IMR-90 (cell line): ENCODE measurements around the gene HTR1D. TPM values are rescaled to one million over a fixed set of nuclear protein-coding genes. Genes with fewer than 3 reads are reported as not detected.

Source experiments
- ATAC-seq: fragments of 200-7000 bp; cut with Tn5 transposase; 2 replicates; pipeline ENCODE4 v1.9.1; 2020; ENCODE audit warnings: low read depth, mild to moderate bottlenecking, moderate library complexity
- BruUV-seq: library from RNA; stranded (reverse); fragments of 400-500 nt; replicated peaks from 2 replicates; lab custom pipeline; 2021; lab: Mats Ljungman, UMichigan
- CTCF ChIA-PET: fragments of 300-600 bp; formaldehyde crosslinking; extraction: SDS; loops from one replicate; lab custom pipeline; 2021; ENCODE audit warnings: antibody characterized with exemption; lab: Yijun Ruan, JAX
- POLR2A ChIA-PET: fragments of 300-600 bp; sonication (Branson Sonifier 250); formaldehyde crosslinking; loops from one replicate; lab custom pipeline; 2022; ENCODE audit warnings: antibody characterized with exemption; ENCODE audit not compliant: unreplicated experiment; lab: Charles Lee
- DNase-seq: peaks from one replicate; pipeline ENCODE4 v3.0.0; 2013
- H2AFZ ChIP-seq: replicated peaks from 2 replicates; pipeline ENCODE3; 2013; ENCODE audit warnings: low read length, mild to moderate bottlenecking; ENCODE audit not compliant: poor library complexity
- H2AK5ac ChIP-seq: 2 replicates; pipeline ENCODE4 v1.6.1; 2013; ENCODE audit warnings: low read depth, low read length, inconsistent platforms
- H2AK9ac ChIP-seq: replicated peaks from 2 replicates; pipeline ENCODE3; 2013; ENCODE audit warnings: mild to moderate bottlenecking, low read depth, low read length, moderate library complexity; ENCODE audit not compliant: poor library complexity
- H2BK120ac ChIP-seq: 2 replicates; pipeline ENCODE4 v1.6.1; 2013; ENCODE audit warnings: low read depth, low read length, inconsistent platforms
- H2BK15ac ChIP-seq: 3 replicates; pipeline ENCODE4 v1.6.1; 2013; ENCODE audit warnings: low read depth, low read length, inconsistent platforms
- H2BK20ac ChIP-seq: 2 replicates; pipeline ENCODE4 v1.6.1; 2013; ENCODE audit warnings: low read depth, mild to moderate bottlenecking, inconsistent platforms, low read length, moderate library complexity
- H2BK5ac ChIP-seq: 2 replicates; pipeline ENCODE4 v1.6.1; 2013; ENCODE audit warnings: mild to moderate bottlenecking, low read depth, low read length, inconsistent platforms; ENCODE audit not compliant: poor library complexity, severe bottlenecking
- H3K14ac ChIP-seq: replicated peaks from 2 replicates; pipeline ENCODE4 v1.6.1; 2013; ENCODE audit warnings: low read depth, low read length, inconsistent platforms
- H3K18ac ChIP-seq: 2 replicates; pipeline ENCODE4 v1.6.1; 2013; ENCODE audit warnings: low read depth, low read length, control low read depth
- H3K23ac ChIP-seq: 2 replicates; pipeline ENCODE4 v1.6.1; 2013; ENCODE audit warnings: low read depth, low read length, inconsistent platforms
- H3K27ac ChIP-seq: 2 replicates; pipeline ENCODE4 v1.5.1; 2013; ENCODE audit warnings: mild to moderate bottlenecking, control low read depth, low read length; ENCODE audit not compliant: insufficient read depth
- H3K27me3 ChIP-seq: 2 replicates; pipeline ENCODE4 v1.6.1; 2013; ENCODE audit warnings: low read length; ENCODE audit not compliant: control insufficient read depth, insufficient read depth
- H3K36me3 ChIP-seq: 2 replicates; pipeline ENCODE4 v1.6.1; 2013; ENCODE audit warnings: low read length, mixed read lengths; ENCODE audit not compliant: control insufficient read depth, insufficient read depth
- H3K4ac ChIP-seq: 2 replicates; pipeline ENCODE4 v1.6.1; 2013; ENCODE audit warnings: low read depth, low read length, inconsistent platforms
- H3K4me1 ChIP-seq: 2 replicates; pipeline ENCODE4 v1.6.1; 2013; ENCODE audit warnings: low read length, mixed read lengths; ENCODE audit not compliant: control insufficient read depth, insufficient read depth
- H3K4me2 ChIP-seq: 2 replicates; pipeline ENCODE4 v1.6.1; 2013; ENCODE audit warnings: low read depth, mild to moderate bottlenecking, control low read depth, low read length, moderate library complexity
- H3K4me3 ChIP-seq: 2 replicates; pipeline ENCODE4 v1.5.1; 2013; ENCODE audit warnings: low read depth, mild to moderate bottlenecking, control low read depth, low read length, moderate library complexity; ENCODE audit not compliant: insufficient read depth
- H3K56ac ChIP-seq: 2 replicates; pipeline ENCODE4 v1.6.1; 2013; ENCODE audit warnings: low read length, inconsistent platforms; ENCODE audit not compliant: insufficient read depth; ENCODE audit errors: extremely low read depth
- H3K79me1 ChIP-seq, 2 experiments: 2 replicates each; pipeline ENCODE4 v1.6.1; 2013; ENCODE audit warnings: low read length in 2 of 2, inconsistent platforms in 1 of 2, low read depth in 1 of 2
- H3K9ac ChIP-seq: 2 replicates; pipeline ENCODE4 v1.6.1; 2013; ENCODE audit warnings: low read depth, low read length, control low read depth
- H3K9me1 ChIP-seq: 2 replicates; pipeline ENCODE4 v1.6.1; 2013; ENCODE audit warnings: low read length, inconsistent platforms; ENCODE audit not compliant: insufficient read depth
- H3K9me3 ChIP-seq: 2 replicates; pipeline ENCODE4 v1.6.1; 2013; ENCODE audit warnings: low read length; ENCODE audit not compliant: control insufficient read depth, insufficient read depth
- H4K20me1 ChIP-seq: 2 replicates; pipeline ENCODE4 v1.6.1; 2013; ENCODE audit warnings: low read length, inconsistent platforms; ENCODE audit not compliant: insufficient read depth
- H4K5ac ChIP-seq: 2 replicates; pipeline ENCODE4 v1.6.1; 2013; ENCODE audit warnings: mild to moderate bottlenecking, low read depth, low read length, control low read depth
- H4K8ac ChIP-seq, 2 experiments: 2 replicates each; pipeline ENCODE4 v1.6.1; 2013; ENCODE audit warnings: low read depth in 2 of 2, low read length in 2 of 2, control low read depth in 1 of 2, inconsistent platforms in 1 of 2
- H4K91ac ChIP-seq: 2 replicates; pipeline ENCODE4 v1.6.1; 2013; ENCODE audit warnings: low read depth, low read length, inconsistent platforms; ENCODE audit not compliant: insufficient read depth
- BHLHE40 ChIP-seq: fragments of 150-350 bp; IDR thresholded peaks from 2 replicates; pipeline ENCODE4 v1.6.1; 2016; ENCODE audit warnings: mild to moderate bottlenecking, low read depth, low read length
- CEBPB ChIP-seq: IDR thresholded peaks from 2 replicates; pipeline ENCODE4 v1.6.1; 2012; ENCODE audit warnings: low read depth, low read length, improper control_type of control experiment
- CHD1 ChIP-seq: IDR thresholded peaks from 2 replicates; pipeline ENCODE4 v1.6.1; 2012; ENCODE audit warnings: low read depth, low read length, improper control_type of control experiment
- FOS ChIP-seq: fragments of 150-350 bp; IDR thresholded peaks from 2 replicates; pipeline ENCODE4 v1.6.1; 2016; ENCODE audit warnings: low read depth, low read length
- MAFK ChIP-seq: IDR thresholded peaks from 2 replicates; pipeline ENCODE4 v1.6.1; 2012; ENCODE audit warnings: low read depth, low read length, improper control_type of control experiment
- MAZ ChIP-seq: IDR thresholded peaks from 2 replicates; pipeline ENCODE4 v1.6.1; 2012; ENCODE audit warnings: low read depth, mild to moderate bottlenecking, low read length, improper control_type of control experiment, moderate library complexity, borderline replicate concordance
- MXI1 ChIP-seq: IDR thresholded peaks from 2 replicates; pipeline ENCODE4 v1.6.1; 2012; ENCODE audit warnings: low read depth, mild to moderate bottlenecking, low read length, moderate library complexity, borderline replicate concordance
- NFE2L2 ChIP-seq: fragments of 150-350 bp; IDR thresholded peaks from 2 replicates; pipeline ENCODE4 v1.6.1; 2016; ENCODE audit warnings: low read depth, mild to moderate bottlenecking, low read length
- POLR2A ChIP-seq: IDR thresholded peaks from 2 replicates; pipeline ENCODE4 v1.6.1; 2012; ENCODE audit warnings: mild to moderate bottlenecking, low read depth, low read length
- RAD21 ChIP-seq: IDR thresholded peaks from 2 replicates; pipeline ENCODE4 v1.6.1; 2012; ENCODE audit warnings: low read length, improper control_type of control experiment
- RCOR1 ChIP-seq: IDR thresholded peaks from 2 replicates; pipeline ENCODE4 v1.6.1; 2012; ENCODE audit warnings: mild to moderate bottlenecking, low read length, improper control_type of control experiment; ENCODE audit not compliant: insufficient replicate concordance
- RFX5 ChIP-seq: IDR thresholded peaks from 2 replicates; pipeline ENCODE4 v1.8.0; 2012; ENCODE audit warnings: low read depth, mild to moderate bottlenecking, low read length, moderate library complexity
- SMC3 ChIP-seq: fragments of 150-350 bp; IDR thresholded peaks from 2 replicates; pipeline ENCODE4 v1.6.1; 2016; ENCODE audit warnings: low read depth, mild to moderate bottlenecking, antibody characterized with exemption, low read length, moderate library complexity
- WGBS, 2 experiments: methylation state at CpG; one replicate each; pipeline versions ENCODE4 v1.1.5 to v1.1.7; 2013; ENCODE audit warnings: missing lambda C conversion rate in 2 of 2; ENCODE audit not compliant: insufficient read length in 1 of 2; ENCODE audit errors: extremely low coverage in 2 of 2; 5-methylcytosine and 5-hydroxymethylcytosine counted together
- dilution Hi-C: fragments of 300-500 bp; cut with HindIII; formaldehyde crosslinking; loops from one replicate; pipeline ENCODE4 v1.14.3; 2018; ENCODE audit warnings: low sequenced_read_pairs; ENCODE audit not compliant: unreplicated experiment
- in situ Hi-C: fragments of 300-500 bp; cut with MboI; formaldehyde crosslinking; loops from 3 replicates; pipeline ENCODE4 v1.14.3; 2019; ENCODE audit warnings: low sequenced_read_pairs, inconsistent platforms, mixed read lengths
- intact Hi-C: fragments of 100-400 bp; cut with micrococcal nuclease; formaldehyde crosslinking; loops from 2 replicates; pipeline ENCODE4 v1.10.0; 2022
- polyA plus RNA-seq, 3 experiments: library from polyadenylated mRNA; depleted of rRNA; stranded (reverse); fragments of >200 nt; gene quantifications; 2 replicates each; pipeline ENCODE4 v1.2.3, GENCODE V29; 2012; ENCODE audit warnings: low replicate concordance in 1 of 3
- total RNA-seq: library from RNA; depleted of rRNA; stranded (reverse); fragments of >200 nt; gene quantifications from 2 replicates; pipeline ENCODE4 v1.2.3, GENCODE V29; 2012
- TF ChIP-seq, protein P1 (sequence below): conservative IDR thresholded peaks from 2 replicates; pipeline ENCODE4 v1.5.1; 2012; ENCODE audit warnings: mild to moderate bottlenecking, low read depth, low read length, improper control_type of control experiment
- TF ChIP-seq, protein P2 (sequence below): fragments of 150-350 bp; IDR thresholded peaks from 2 replicates; pipeline ENCODE4 v1.6.1; 2017; ENCODE audit warnings: mild to moderate bottlenecking, antibody characterized with exemption, low read length, low read depth
- TF ChIP-seq, protein P3 (sequence below): fragments of 150-350 bp; IDR thresholded peaks from 2 replicates; pipeline ENCODE4 v1.6.1; 2016; ENCODE audit warnings: low read depth, mild to moderate bottlenecking, low read length, moderate library complexity, borderline replicate concordance

Gene HTR1D
- total and polyA plus RNA-seq, 2 of the 4 experiments (the other 2 are of a cell fraction) = 0.03 to 0.18 TPM

DNA sequence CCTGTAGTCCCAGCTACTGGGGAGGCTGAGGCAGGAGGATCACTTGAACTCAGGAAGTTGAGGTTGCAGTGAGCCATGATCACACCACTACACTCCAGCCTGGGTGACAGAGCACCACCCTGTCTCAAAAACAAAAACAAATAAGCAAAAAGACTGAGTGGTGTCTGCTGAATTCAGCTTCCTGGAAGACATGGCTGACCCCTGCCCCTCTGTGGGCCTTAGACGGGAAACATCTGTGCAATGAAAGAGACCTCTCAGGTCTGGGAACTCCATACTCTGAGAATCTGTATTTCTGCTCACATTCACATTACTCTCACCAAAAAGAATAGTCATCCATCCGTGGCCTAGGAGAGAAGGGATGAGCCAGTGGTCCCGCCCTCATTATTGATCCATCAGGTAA lies 2.0 kb downstream of the HTR1D start:
- Histone ChIP-seq H3K56ac (no peak overlapping the region), H3K4me2 (no peak overlapping the region), H2BK5ac (no peak overlapping the region), H3K18ac (no peak overlapping the region), H3K4me1 (no peaks in the 10 kb centered on the region; the same call in 1 of the 2 replicates), H4K20me1 (no peaks in the 10 kb centered on the region), H3K4me3 (no peak overlapping the region), H3K27ac (no peak overlapping the region), H3K9me1 (peaks cover 4% of the 10 kb centered on the region; the same call in 1 of the 2 replicates), H3K4ac (no peak overlapping the region), H2AK9ac (no peak overlapping the region), H3K14ac (no peak overlapping the region), H3K27me3 (peaks cover 67% of the 10 kb centered on the region), H4K91ac (no peak overlapping the region), H3K9ac (no peak overlapping the region), H2BK15ac (no peak overlapping the region), H2BK20ac (no peak overlapping the region), H4K5ac (no peak overlapping the region), H2AFZ (no peak overlapping the region), H4K8ac (no peak overlapping the region), H2BK120ac (no peak overlapping the region), H3K36me3 (no peaks in the 10 kb centered on the region), H2AK5ac (no peak overlapping the region), H3K23ac (no peak overlapping the region), H3K79me1 (no peaks in the 10 kb centered on the region), H3K9me3 (no peaks in the 10 kb centered on the region)
- BruUV-seq = no TSS peak
- ATAC-seq (no peak), DNase-seq (no peak)
- TF ChIP-seq SMC3 (no peak), MAZ (no peak), MAFK (no peak), MXI1 (no peak), RFX5 (no peak), NFE2L2 (no peak), BHLHE40 (no peak), FOS (no peak), RCOR1 (no peak), POLR2A (no peak), RAD21 (no peak), CHD1 (no peak), CEBPB (no peak)
- TF ChIP-seq, protein P1, sequence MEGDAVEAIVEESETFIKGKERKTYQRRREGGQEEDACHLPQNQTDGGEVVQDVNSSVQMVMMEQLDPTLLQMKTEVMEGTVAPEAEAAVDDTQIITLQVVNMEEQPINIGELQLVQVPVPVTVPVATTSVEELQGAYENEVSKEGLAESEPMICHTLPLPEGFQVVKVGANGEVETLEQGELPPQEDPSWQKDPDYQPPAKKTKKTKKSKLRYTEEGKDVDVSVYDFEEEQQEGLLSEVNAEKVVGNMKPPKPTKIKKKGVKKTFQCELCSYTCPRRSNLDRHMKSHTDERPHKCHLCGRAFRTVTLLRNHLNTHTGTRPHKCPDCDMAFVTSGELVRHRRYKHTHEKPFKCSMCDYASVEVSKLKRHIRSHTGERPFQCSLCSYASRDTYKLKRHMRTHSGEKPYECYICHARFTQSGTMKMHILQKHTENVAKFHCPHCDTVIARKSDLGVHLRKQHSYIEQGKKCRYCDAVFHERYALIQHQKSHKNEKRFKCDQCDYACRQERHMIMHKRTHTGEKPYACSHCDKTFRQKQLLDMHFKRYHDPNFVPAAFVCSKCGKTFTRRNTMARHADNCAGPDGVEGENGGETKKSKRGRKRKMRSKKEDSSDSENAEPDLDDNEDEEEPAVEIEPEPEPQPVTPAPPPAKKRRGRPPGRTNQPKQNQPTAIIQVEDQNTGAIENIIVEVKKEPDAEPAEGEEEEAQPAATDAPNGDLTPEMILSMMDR = no peak
- TF ChIP-seq, protein P2, sequence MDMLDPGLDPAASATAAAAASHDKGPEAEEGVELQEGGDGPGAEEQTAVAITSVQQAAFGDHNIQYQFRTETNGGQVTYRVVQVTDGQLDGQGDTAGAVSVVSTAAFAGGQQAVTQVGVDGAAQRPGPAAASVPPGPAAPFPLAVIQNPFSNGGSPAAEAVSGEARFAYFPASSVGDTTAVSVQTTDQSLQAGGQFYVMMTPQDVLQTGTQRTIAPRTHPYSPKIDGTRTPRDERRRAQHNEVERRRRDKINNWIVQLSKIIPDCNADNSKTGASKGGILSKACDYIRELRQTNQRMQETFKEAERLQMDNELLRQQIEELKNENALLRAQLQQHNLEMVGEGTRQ = no peak
- TF ChIP-seq, protein P3, sequence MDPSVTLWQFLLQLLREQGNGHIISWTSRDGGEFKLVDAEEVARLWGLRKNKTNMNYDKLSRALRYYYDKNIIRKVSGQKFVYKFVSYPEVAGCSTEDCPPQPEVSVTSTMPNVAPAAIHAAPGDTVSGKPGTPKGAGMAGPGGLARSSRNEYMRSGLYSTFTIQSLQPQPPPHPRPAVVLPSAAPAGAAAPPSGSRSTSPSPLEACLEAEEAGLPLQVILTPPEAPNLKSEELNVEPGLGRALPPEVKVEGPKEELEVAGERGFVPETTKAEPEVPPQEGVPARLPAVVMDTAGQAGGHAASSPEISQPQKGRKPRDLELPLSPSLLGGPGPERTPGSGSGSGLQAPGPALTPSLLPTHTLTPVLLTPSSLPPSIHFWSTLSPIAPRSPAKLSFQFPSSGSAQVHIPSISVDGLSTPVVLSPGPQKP = no peak
- POLR2A ChIA-PET = no interaction called here
- dilution Hi-C loops = no loop called here
- intact Hi-C loops = no loop called here
- CTCF ChIA-PET = no interaction called here
- WGBS, 2 experiments = 100% methylated on average over 1 of the region's 3 CpGs; no CpG with 5 or more reads in 1 of the 2 experiments
- in situ Hi-C loops = no loop called here
